Uterus (tissue), 2 donors: ENCODE measurements around the gene PTRH1.

Experiments used
- CTCF ChIP-seq, 4 experiments: fragments of 200-600 bp in 2 of 4; fragments of 450-650 bp in 2 of 4; sonication (generic) in 2 of 4; IDR thresholded peaks; one replicate each; pipeline ENCODE4 v1.5.1; 2016 to 2019; ENCODE audit warnings: antibody characterized with exemption in 4 of 4, mild to moderate bottlenecking in 2 of 4, moderate library complexity in 1 of 4
- POLR2A ChIP-seq, 2 donors: fragments of 450-650 bp; IDR thresholded peaks; one replicate each; pipeline ENCODE4 v1.6.1; 2016; ENCODE audit warnings: antibody characterized with exemption in 2 of 2, mild to moderate bottlenecking in 1 of 2, moderate library complexity in 1 of 2

- TF ChIP-seq CTCF (IDR thresholded peaks at IDR 0.05): no peak
- TF ChIP-seq POLR2A (IDR thresholded peaks at IDR 0.05): no peak
These were observed 36.0 kb upstream of the PTRH1 start for GRCh38 chr9:127751269-127752054.
